NCI-H2107 (cell line): ENCODE data around the gene GAGE12H.
"Not testable (repeated sequence)": the region's sequence is repeated elsewhere in the genome, so short reads cannot be mapped to it uniquely, and the experiment has no call there.

Experiments used
- DNase-seq: peaks from one replicate; lab custom pipeline; 2025; lab: John Stamatoyannopoulos, UW

Gene GAGE12H, protein sequence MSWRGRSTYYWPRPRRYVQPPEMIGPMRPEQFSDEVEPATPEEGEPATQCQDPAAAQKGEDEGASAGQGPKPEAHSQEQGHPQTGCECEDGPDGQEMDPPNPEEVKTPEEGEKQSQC

DNA sequence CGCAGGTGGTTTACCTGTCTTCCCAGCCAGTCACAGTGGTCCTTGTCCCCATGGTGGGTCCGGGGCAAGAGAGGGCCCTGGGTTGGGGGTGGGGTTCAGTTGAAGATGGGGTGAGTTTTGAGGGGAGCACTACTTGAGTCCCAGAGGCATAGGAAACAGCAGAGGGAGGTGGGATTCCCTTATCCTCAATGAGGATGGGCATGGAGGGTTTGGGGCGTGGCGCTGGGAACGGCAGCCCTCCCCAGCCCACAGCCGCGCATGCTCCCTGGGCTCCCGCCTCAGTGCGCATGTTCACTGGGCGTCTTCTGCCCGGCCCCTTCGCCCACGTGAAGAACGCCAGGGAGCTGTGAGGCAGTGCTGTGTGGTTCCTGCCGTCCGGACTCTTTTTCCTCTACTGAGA is at the start of gene GAGE12H:
GAGE12H (plus strand) TSS at position 301 of the 400 bp plus-strand sequence. CDS start 1,155 bp downstream, outside the sequence.
- DNase-seq: not testable (repeated sequence)

DNA sequence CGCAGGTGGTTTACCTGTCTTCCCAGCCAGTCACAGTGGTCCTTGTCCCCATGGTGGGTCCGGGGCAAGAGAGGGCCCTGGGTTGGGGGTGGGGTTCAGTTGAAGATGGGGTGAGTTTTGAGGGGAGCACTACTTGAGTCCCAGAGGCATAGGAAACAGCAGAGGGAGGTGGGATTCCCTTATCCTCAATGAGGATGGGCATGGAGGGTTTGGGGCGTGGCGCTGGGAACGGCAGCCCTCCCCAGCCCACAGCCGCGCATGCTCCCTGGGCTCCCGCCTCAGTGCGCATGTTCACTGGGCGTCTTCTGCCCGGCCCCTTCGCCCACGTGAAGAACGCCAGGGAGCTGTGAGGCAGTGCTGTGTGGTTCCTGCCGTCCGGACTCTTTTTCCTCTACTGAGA is 47.9 kb upstream of the GAGE12H start, which contains the start of gene GAGE12C:
GAGE12C (plus strand) TSS at position 301 of the 400 bp plus-strand sequence. CDS start 1,155 bp downstream, outside the sequence.
- DNase-seq: not testable (repeated sequence)

DNA sequence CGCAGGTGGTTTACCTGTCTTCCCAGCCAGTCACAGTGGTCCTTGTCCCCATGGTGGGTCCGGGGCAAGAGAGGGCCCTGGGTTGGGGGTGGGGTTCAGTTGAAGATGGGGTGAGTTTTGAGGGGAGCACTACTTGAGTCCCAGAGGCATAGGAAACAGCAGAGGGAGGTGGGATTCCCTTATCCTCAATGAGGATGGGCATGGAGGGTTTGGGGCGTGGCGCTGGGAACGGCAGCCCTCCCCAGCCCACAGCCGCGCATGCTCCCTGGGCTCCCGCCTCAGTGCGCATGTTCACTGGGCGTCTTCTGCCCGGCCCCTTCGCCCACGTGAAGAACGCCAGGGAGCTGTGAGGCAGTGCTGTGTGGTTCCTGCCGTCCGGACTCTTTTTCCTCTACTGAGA is 38.3 kb upstream of the GAGE12H start, which contains the start of gene GAGE12D:
GAGE12D (plus strand) TSS at position 301 of the 400 bp plus-strand sequence. CDS start 1,155 bp downstream, outside the sequence.
- DNase-seq: not testable (repeated sequence)

DNA sequence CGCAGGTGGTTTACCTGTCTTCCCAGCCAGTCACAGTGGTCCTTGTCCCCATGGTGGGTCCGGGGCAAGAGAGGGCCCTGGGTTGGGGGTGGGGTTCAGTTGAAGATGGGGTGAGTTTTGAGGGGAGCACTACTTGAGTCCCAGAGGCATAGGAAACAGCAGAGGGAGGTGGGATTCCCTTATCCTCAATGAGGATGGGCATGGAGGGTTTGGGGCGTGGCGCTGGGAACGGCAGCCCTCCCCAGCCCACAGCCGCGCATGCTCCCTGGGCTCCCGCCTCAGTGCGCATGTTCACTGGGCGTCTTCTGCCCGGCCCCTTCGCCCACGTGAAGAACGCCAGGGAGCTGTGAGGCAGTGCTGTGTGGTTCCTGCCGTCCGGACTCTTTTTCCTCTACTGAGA is 28.8 kb upstream of the GAGE12H start, which contains the start of gene GAGE12E:
GAGE12E (plus strand) TSS at position 301 of the 400 bp plus-strand sequence. CDS start 1,155 bp downstream, outside the sequence.
- DNase-seq: not testable (repeated sequence)

DNA sequence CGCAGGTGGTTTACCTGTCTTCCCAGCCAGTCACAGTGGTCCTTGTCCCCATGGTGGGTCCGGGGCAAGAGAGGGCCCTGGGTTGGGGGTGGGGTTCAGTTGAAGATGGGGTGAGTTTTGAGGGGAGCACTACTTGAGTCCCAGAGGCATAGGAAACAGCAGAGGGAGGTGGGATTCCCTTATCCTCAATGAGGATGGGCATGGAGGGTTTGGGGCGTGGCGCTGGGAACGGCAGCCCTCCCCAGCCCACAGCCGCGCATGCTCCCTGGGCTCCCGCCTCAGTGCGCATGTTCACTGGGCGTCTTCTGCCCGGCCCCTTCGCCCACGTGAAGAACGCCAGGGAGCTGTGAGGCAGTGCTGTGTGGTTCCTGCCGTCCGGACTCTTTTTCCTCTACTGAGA is 19.2 kb upstream of the GAGE12H start, which contains the start of gene GAGE12F:
GAGE12F (plus strand) TSS at position 301 of the 400 bp plus-strand sequence. CDS start 1,155 bp downstream, outside the sequence.
- not testable (repeated sequence) for DNase-seq

DNA sequence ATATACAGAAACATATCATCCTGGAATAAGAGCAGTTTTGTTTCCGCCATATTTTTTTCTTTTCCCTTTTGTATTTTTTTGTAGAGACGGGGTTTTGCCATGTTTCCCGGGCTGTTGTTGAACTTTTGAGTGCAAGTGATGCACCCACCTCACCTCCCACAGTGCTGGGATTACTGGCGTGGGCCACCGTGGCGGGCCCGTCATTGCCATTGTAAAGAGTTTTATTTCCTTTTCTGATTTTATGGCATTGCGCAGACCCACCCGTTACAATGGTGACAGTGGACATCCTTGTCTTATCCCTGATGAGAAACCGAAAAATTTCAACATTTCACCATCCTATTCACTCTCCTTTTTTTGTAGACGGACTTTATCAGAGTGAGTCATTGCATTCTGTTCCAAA is 11.0 kb upstream of the GAGE12H start:
- not testable (repeated sequence) for DNase-seq

DNA sequence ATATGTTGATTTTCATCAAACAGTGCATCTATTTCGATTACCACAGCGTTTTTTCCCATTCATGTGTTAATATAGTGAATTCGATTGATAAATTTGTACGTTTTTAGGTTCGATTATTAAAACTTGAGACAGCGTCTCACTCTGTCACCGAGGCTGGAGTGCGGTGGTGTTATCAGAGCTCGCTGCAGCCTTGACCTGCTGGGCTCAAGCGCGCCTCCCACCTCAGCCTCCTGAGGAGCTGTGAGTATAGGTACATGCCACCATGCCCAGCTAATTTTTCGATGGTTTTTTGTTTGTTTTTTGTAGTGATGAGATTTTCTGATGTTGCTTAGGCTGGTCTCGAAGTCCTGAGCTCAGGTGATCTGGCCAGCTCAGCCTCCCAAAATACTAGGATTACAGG is 10.6 kb upstream of the GAGE12H start:
- DNase-seq: not testable (repeated sequence)

DNA sequence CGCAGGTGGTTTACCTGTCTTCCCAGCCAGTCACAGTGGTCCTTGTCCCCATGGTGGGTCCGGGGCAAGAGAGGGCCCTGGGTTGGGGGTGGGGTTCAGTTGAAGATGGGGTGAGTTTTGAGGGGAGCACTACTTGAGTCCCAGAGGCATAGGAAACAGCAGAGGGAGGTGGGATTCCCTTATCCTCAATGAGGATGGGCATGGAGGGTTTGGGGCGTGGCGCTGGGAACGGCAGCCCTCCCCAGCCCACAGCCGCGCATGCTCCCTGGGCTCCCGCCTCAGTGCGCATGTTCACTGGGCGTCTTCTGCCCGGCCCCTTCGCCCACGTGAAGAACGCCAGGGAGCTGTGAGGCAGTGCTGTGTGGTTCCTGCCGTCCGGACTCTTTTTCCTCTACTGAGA is 9.6 kb upstream of the GAGE12H start, which contains the start of gene GAGE12G:
GAGE12G (plus strand) TSS at position 301 of the 400 bp plus-strand sequence. CDS start 1,155 bp downstream, outside the sequence.
- DNase-seq: not testable (repeated sequence)

DNA sequence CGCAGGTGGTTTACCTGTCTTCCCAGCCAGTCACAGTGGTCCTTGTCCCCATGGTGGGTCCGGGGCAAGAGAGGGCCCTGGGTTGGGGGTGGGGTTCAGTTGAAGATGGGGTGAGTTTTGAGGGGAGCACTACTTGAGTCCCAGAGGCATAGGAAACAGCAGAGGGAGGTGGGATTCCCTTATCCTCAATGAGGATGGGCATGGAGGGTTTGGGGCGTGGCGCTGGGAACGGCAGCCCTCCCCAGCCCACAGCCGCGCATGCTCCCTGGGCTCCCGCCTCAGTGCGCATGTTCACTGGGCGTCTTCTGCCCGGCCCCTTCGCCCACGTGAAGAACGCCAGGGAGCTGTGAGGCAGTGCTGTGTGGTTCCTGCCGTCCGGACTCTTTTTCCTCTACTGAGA is 9.4 kb downstream of the GAGE12H start, which contains the start of gene GAGE2A:
GAGE2A (plus strand) TSS at position 301 of the 400 bp plus-strand sequence. CDS start 1,155 bp downstream, outside the sequence.
- DNase-seq: not testable (repeated sequence)

DNA sequence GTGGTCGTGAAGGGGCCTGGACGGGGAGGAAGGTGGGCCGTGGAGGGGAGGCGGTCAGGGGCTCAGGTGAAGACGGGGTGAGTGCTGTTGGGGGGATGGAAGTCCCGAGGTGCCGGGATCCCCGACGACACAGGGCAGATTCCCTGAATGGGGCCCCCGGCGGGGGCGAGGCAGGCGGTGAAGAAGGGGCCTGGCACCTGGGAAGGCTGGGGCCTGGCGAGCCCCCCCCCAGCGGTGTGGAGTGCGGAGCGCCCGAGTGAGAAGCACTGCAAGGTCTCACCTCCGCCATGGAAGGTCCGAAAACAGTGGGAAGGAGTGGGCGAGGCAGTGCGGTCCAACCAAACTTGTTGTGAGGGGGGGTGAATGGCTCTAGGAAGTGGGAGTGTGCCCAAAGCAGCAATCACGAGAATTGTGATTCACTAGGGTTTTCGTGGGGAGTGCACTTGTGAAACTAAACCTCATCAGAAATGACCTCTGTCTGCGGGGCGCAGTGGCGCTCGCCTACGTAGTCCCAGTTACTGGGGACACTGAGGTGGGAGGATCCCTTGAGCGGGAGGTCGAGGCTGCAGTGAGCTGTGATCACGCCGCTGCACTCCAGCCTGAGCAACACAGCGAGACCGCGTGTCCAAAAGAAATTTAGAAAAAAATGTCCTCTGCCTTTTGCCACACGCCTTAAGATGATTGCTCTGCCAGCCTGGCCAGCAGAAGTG is 10.2 kb downstream of the GAGE12H start:
- not testable (repeated sequence) for DNase-seq

DNA sequence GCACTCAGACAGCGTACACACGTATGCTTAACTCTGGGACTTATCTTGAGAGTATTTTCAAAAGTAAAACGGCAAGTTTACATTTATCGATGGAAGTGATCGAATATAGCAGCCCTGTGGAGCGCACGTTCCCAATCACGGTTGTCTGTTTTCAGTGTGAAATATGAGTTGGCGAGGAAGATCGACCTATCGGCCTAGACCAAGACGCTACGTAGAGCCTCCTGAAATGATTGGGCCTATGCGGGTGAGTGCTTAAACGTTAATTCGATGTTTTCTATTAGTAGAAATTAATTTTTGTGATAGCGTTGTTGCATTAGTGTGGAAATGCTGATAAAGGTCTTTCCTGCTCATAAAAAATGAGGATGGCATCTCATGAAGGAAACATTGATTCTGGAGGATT is 10.7 kb downstream of the GAGE12H start:
- not testable (repeated sequence) for DNase-seq

DNA sequence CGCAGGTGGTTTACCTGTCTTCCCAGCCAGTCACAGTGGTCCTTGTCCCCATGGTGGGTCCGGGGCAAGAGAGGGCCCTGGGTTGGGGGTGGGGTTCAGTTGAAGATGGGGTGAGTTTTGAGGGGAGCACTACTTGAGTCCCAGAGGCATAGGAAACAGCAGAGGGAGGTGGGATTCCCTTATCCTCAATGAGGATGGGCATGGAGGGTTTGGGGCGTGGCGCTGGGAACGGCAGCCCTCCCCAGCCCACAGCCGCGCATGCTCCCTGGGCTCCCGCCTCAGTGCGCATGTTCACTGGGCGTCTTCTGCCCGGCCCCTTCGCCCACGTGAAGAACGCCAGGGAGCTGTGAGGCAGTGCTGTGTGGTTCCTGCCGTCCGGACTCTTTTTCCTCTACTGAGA is 19.0 kb downstream of the GAGE12H start, which contains the start of gene GAGE1:
GAGE1 (plus strand) TSS at position 301 of the 400 bp plus-strand sequence. CDS start 1,155 bp downstream, outside the sequence.
- DNase-seq: not testable (repeated sequence)

DNA sequence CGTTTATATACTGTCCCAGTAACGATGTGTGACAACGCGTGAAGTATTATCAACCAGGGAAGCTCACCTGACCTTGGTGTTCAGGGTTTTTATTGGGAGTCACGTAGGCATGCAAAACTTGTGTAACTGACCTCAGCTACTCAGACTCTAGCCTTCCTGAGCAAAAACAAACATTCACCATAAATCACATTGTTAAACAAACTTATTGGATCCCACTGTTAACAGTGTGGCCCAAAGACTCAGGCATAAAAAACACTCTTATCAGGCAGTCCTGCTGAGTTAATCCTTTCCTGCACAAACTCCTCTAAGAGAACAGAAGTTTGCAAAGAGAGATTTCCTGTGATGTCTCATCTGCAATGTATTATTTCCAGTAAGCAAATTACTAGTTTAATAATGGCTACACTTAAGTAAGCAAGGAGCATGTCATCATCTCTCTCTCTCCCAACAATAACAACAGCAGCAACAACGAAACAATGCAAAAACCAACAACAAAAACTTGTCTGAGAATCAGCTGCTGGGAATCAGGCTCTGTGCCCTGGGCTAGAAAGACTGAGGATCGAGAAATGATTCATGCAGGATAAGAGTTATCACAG is 31.1 kb downstream of the GAGE12H start:
- DNase-seq: no peak

DNA sequence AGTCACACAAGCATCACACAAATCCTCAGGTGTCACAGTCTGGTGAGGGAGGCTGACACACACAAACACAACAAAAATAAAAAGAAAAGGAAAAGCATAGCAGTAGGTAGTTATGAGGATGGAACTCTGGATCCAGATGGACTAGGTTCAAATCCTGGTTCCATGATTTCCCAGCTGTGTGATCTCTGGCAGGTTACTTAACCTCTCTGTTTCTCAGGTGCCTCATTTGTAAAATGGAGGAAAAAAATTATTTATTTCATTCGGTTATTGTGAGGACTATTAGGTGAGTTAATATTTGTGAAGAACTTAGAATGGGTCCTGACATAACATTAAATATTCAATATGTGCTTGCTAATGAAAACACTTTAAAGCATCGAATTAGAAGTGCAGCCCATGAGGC is 38.8 kb downstream of the GAGE12H start:
- DNase-seq: no peak

DNA sequence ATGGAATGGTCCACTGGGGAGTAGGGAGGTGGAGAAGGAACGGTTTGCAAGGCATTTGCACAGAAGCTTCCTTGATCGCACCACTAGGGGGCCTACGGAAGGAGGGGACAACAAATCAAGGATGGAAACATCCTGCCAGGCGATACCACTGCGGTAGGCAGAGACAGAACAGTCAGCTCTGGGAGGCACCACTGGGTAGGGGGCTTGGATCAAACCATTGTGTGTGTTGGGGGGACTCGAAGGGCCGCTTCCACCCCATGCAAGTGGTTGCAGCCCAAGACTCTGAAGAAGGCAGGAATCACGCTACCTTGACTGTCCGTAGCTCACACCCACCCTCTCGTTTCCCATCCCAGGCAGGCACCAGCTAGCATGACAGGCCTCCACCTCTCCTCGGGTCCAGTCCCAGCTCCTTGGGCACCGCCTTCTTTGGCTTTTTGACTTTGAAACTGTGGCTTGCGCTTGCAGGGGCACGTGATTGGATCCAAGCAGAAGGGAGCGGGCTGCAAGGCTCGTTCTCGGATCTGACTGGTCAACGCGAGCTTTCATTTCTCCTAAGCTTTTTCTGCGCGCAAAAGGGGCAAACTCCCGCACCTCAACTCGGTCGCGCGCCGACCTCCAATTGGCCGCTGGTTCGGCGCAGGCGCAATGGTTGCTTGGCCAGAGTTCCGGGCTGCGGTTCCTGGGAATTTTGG is 47.5 kb downstream of the GAGE12H start:
- DNase-seq: no peak
